AG09309 (cell line): Measurements from ENCODE around the gene POLQ.

Experiments
- DNase-seq: peaks from one replicate; pipeline ENCODE4 v3.0.0-alpha.2; 2010; ENCODE audit warnings: low read depth
- H3K4me3 ChIP-seq: 2 replicates; pipeline ENCODE4 v1.5.1; 2011; ENCODE audit warnings: mild to moderate bottlenecking, low read depth, low read length, moderate library complexity; ENCODE audit not compliant: control insufficient read depth
- TF ChIP-seq, protein P1 (sequence below): IDR thresholded peaks from 2 replicates; pipeline ENCODE4 v1.5.1; 2011; ENCODE audit warnings: mild to moderate bottlenecking, low read depth, low read length, inconsistent platforms; ENCODE audit not compliant: insufficient read depth, control insufficient read depth; ENCODE audit errors: missing control alignments

The POLQ gene

DNA sequence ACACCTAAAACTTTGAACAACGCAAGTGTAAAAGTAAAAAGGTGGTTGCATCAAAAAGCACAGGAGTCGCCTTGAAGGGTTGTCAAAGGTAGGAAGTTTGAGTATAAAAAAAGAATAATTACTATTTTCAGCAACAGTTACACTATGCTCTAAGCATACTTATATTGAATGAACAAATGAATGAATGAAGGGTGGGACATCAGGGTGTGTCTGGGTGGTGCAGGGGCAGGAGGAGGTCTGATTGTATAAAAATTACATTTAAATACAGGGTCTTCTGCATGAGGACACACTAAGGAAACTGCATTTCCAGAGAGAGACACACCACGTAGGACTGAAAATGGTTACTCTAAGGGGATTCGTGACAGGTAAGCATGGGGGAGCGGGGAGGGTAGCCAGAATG, 21.9 kb upstream of the POLQ start, which contains the start of gene ARGFX:
TSS of gene ARGFX (plus strand) at position 301 of the 400 bp plus-strand sequence. CDS start 2,765 bp downstream, outside the sequence.
- H3K4me3 ChIP-seq, result no peak within 1 kb of the TSS
- no peak for DNase-seq
- TF ChIP-seq, protein P1, sequence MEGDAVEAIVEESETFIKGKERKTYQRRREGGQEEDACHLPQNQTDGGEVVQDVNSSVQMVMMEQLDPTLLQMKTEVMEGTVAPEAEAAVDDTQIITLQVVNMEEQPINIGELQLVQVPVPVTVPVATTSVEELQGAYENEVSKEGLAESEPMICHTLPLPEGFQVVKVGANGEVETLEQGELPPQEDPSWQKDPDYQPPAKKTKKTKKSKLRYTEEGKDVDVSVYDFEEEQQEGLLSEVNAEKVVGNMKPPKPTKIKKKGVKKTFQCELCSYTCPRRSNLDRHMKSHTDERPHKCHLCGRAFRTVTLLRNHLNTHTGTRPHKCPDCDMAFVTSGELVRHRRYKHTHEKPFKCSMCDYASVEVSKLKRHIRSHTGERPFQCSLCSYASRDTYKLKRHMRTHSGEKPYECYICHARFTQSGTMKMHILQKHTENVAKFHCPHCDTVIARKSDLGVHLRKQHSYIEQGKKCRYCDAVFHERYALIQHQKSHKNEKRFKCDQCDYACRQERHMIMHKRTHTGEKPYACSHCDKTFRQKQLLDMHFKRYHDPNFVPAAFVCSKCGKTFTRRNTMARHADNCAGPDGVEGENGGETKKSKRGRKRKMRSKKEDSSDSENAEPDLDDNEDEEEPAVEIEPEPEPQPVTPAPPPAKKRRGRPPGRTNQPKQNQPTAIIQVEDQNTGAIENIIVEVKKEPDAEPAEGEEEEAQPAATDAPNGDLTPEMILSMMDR, result no peak

DNA sequence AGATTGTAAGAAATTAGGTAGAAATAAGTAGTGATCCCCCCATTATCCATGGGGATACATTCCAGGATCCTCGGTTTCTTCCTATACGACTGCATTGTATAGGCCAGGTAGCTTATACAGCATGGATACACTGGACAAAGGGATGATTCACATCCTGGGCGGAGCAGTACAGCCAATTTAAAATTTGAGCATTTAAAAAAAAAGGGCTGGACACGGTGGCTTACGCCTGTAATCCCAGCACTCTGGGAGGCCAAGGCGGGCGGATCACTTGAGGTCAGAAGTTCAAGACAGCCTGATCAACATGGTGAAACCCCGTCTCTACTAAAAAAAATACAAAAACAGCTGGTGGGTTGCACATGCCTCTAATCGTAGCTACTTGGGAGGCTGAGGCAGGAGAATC, 21.0 kb upstream of the POLQ start:
- no peak overlapping the region for H3K4me3 ChIP-seq
- TF ChIP-seq, protein P1, result no peak

DNA sequence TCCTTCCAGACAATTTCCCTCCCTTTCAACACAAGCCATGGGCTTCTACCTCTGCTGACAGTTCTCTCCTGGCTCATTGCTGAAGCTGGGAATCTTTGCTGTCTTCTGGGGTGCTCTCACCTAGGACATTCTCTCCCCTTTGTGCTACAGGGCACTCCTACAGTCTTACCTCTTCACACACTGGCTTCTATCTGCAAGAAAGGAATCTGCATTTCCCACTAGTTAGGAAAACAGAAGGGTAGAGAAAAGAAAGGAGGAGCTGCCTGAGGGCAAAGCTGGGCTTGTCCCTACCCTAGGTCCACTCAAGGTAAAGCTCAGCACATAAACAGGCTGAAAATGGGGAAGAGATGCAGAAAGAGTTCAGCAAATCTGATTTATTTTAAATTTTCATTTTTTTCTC, 16.4 kb upstream of the POLQ start:
- no peak overlapping the region for H3K4me3 ChIP-seq
- TF ChIP-seq, protein P1, result no peak
- DNase-seq, result no peak

More for the DNA sequence above, 21.0 kb upstream of the POLQ start:
- no peak for DNase-seq

DNA sequence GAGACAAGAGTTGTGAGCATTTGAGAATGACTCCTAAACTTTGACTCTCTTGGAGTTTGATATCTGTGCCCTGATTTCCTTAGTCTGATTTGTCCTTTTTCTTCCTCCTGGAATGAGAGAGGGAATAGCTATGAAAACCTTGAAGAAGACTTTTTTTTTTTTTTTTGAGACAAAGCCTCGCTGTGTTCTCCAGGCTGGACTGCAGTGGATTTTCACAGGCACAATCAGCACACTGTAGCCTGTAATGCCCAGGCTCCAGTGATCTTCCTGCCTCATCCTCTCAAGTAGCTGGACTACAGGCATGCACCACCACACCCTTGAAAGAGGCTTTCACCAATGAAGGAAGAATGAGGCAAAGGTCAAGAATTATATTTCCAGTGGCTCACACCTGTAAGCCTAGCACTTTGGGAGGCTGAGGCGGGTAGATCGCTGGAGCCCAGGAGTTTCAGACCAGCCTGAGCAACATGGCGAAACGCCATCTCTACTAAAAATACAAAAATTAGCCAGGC, 11.7 kb upstream of the POLQ start:
- TF ChIP-seq, protein P1, result no peak
- H3K4me3 ChIP-seq, result no peak overlapping the region
- no peak for DNase-seq

DNA sequence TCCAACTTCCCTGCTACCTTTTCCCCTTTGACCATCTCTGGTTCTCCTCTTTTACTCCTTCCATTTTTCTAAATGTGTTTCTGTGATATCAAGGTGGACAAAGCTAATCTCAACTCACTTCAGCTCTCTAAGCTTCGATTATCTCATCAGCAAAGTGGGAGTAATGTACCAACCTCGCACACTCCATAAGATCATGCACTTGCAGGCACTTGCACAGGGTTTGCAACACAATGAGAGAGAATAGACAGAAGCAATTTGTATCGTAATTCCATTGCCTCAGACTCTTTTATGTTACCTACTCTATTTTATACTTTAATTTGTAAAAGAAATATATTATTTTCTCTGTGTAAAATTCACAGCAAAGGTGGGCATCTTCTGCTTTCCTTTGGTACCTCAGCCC, 7.0 kb upstream of the POLQ start:
- DNase-seq, result no peak
- TF ChIP-seq, protein P1, result no peak
- H3K4me3 ChIP-seq, result no peak overlapping the region

DNA sequence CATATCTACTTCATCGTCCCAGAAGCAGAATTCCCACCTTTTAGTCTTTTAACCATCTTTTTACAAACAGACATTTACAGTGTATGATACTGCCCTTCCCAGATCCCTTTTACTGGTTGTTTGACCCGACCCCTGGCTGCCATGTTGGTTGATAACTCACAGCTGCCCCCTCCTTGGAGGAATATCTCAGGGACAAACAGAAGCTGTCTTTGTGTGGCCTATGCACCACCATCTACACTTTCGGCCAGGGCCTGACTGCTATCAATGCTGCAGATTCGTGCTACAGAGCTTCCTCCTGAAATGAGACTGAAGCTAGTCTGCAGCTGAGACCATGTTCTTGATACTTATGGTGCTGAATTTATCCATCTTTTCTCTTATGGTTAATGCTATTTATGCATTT, 6.6 kb upstream of the POLQ start:
- no peak for DNase-seq
- TF ChIP-seq, protein P1, result no peak
- no peak overlapping the region for H3K4me3 ChIP-seq
